CD4-positive, alpha-beta T cell (primary cell): Measurements from ENCODE around the gene PROB1. TPM values are rescaled to one million over a fixed set of nuclear protein-coding genes. Genes with fewer than 3 reads are reported as not detected.

Experiments used
- ATAC-seq: fragments of 200-7000 bp; cut with Tn5 transposase; one replicate; pipeline ENCODE4 v1.10.0; 2022; ENCODE audit warnings: mild to moderate bottlenecking; ENCODE audit not compliant: poor library complexity
- CTCF ChIA-PET: fragments of 350-600 bp; sonication (Branson Sonifier 250); formaldehyde crosslinking; loops from one replicate; lab custom pipeline; 2021; ENCODE audit warnings: antibody characterized with exemption, inconsistent platforms; lab: Charles Lee
- POLR2A ChIA-PET: fragments of 350-600 bp; sonication (Branson Sonifier 250); formaldehyde crosslinking; loops from one replicate; lab custom pipeline; 2021; ENCODE audit warnings: antibody characterized with exemption, inconsistent platforms; lab: Charles Lee
- DNase-seq, 14 experiments: peaks; one replicate each; pipeline ENCODE4 v3.0.0-alpha.2; 2013 to 2020; ENCODE audit warnings: mixed read lengths in 2 of 14
- H3K27ac ChIP-seq, 2 donors: one replicate each; pipeline versions ENCODE4 v1.5.1 to v1.7.0; 2013; ENCODE audit warnings: low read length in 2 of 2, low read depth in 1 of 2, mild to moderate bottlenecking in 1 of 2
- H3K27me3 ChIP-seq, 2 experiments: 1 replicate in 1 of 2; 2 replicates in 1 of 2; pipeline versions ENCODE4 v1.6.1 to v1.7.0; 2013; ENCODE audit warnings: low read length in 2 of 2, control low read depth in 1 of 2, mild to moderate bottlenecking in 1 of 2, moderate library complexity in 1 of 2; ENCODE audit not compliant: insufficient read depth in 2 of 2, control insufficient read depth in 1 of 2
- H3K36me3 ChIP-seq: one replicate; pipeline ENCODE4 v1.6.1; 2013; ENCODE audit warnings: low read length, control low read depth; ENCODE audit not compliant: insufficient read depth
- H3K4me1 ChIP-seq: one replicate; pipeline ENCODE4 v1.6.1; 2013; ENCODE audit warnings: low read length, control low read depth; ENCODE audit not compliant: insufficient read depth
- H3K4me3 ChIP-seq: one replicate; pipeline ENCODE4 v1.5.1; 2013; ENCODE audit warnings: mild to moderate bottlenecking, low read length, moderate library complexity
- H3K9me3 ChIP-seq, 2 experiments: 1 replicate in 1 of 2; 2 replicates in 1 of 2; pipeline versions ENCODE4 v1.6.1 to v1.7.0; 2013; ENCODE audit warnings: low read length in 2 of 2, mild to moderate bottlenecking in 2 of 2, control low read depth in 1 of 2, moderate library complexity in 1 of 2; ENCODE audit not compliant: control insufficient read depth in 1 of 2, insufficient read depth in 1 of 2
- H3K27ac Mint-ChIP-seq: one replicate; pipeline ENCODE4 v1.8.0; 2020; ENCODE audit warnings: mixed read lengths
- H3K27me3 Mint-ChIP-seq: one replicate; pipeline ENCODE4 v1.8.0; 2021; ENCODE audit warnings: mixed read lengths
- H3K36me3 Mint-ChIP-seq: one replicate; pipeline ENCODE4 v1.8.0; 2021; ENCODE audit warnings: low read depth, mixed read lengths
- H3K4me1 Mint-ChIP-seq: one replicate; pipeline ENCODE4 v1.8.0; 2021; ENCODE audit warnings: low read depth, mixed read lengths
- H3K4me3 Mint-ChIP-seq: one replicate; pipeline ENCODE4 v1.8.0; 2020; ENCODE audit warnings: mild to moderate bottlenecking, mixed read lengths
- H3K9me3 Mint-ChIP-seq: one replicate; pipeline ENCODE4 v1.8.0; 2020; ENCODE audit warnings: mixed read lengths
- CTCF ChIP-seq: fragments of 200-600 bp; IDR thresholded peaks from one replicate; pipeline ENCODE4 v1.8.0; 2022; ENCODE audit warnings: antibody characterized with exemption, mild to moderate bottlenecking
- intact Hi-C, 2 experiments: fragments of 100-400 bp; cut with DNase I in 1 of 2; cut with micrococcal nuclease in 1 of 2; formaldehyde crosslinking; loops; one replicate each; pipeline versions ENCODE4 v1.15.1 to v1.9.0; 2023 to 2025; cut with DNase I, micrococcal nuclease
- total RNA-seq, 174 experiments: library from RNA in 2 of 174; stranded (reverse) in 2 of 174; gene quantifications; one replicate each; pipeline ENCODE4 v1.2.3 and lab custom pipeline; 2021 to 2026

PROB1 gene
- total RNA-seq, 2 experiments from 2014 or later = 0.25 to 0.41 TPM

- no peak for ATAC-seq
- peaks cover 5% of the 10 kb centered on the region for H3K36me3 ChIP-seq
- no peak overlapping the region for H3K4me3 ChIP-seq
- peaks cover 31% of the 10 kb centered on the region for H3K4me1 Mint-ChIP-seq
- peaks cover 42% of the 10 kb centered on the region for H3K36me3 Mint-ChIP-seq
- no peak for DNase-seq
- POLR2A ChIA-PET = interaction anchor here (1.9 kb wide), 1 partner anchor 15 kb away, joined by 5 read pairs; the partner anchor contains the start of gene SPATA24
- H3K9me3 Mint-ChIP-seq = no peaks in the 10 kb centered on the region
- peaks cover 19% of the 10 kb centered on the region for H3K4me1 ChIP-seq
- H3K4me3 Mint-ChIP-seq = no peak overlapping the region
- no peak for TF ChIP-seq CTCF
- H3K27ac ChIP-seq = no peak overlapping the region
- no peak overlapping the region for H3K27ac Mint-ChIP-seq
- no peaks in the 10 kb centered on the region for H3K9me3 ChIP-seq
- no peaks in the 10 kb centered on the region for H3K27me3 ChIP-seq
- no peaks in the 10 kb centered on the region for H3K27me3 Mint-ChIP-seq
- intact Hi-C loops = no loop called here
- CTCF ChIA-PET = interaction anchor here (2.0 to 7.2 kb wide), 2 partner anchors 94 to 99 kb away, joined by 5 to 132 read pairs; no protein-coding TSS in a partner anchor
These were observed 23.9 kb upstream of the PROB1 start for GRCh38 chr5:139418793-139419192.

GRCh38 chr5:139417214-139417613, 22.3 kb upstream of the PROB1 start:
- Histone ChIP-seq H3K4me1 (peaks cover 19% of the 10 kb centered on the region), H3K36me3 (peaks cover 5% of the 10 kb centered on the region), H3K9me3 (no peaks in the 10 kb centered on the region), H3K4me3 (no peak overlapping the region), H3K27me3 (no peaks in the 10 kb centered on the region), H3K27ac (no peak overlapping the region)
- ChIA-PET POLR2A (no interaction called here), CTCF (interaction anchor here (1.0 kb wide), 1 partner anchor 103 kb away, joined by 3 read pairs; no protein-coding TSS in a partner anchor)
- H3K4me3 Mint-ChIP-seq = no peak overlapping the region
- no peaks in the 10 kb centered on the region for H3K9me3 Mint-ChIP-seq
- no peak overlapping the region for H3K27ac Mint-ChIP-seq
- no peak for TF ChIP-seq CTCF
- intact Hi-C loops = no loop called here
- DNase-seq = no peak
- H3K36me3 Mint-ChIP-seq = peaks cover 37% of the 10 kb centered on the region
- H3K4me1 Mint-ChIP-seq = peaks cover 25% of the 10 kb centered on the region
- H3K27me3 Mint-ChIP-seq = no peaks in the 10 kb centered on the region
- no peak for ATAC-seq

GRCh38 chr5:139416651-139417050, 21.7 kb upstream of the PROB1 start:
- intact Hi-C loops = no loop called here
- no peak for DNase-seq
- POLR2A ChIA-PET = no interaction called here
- peaks cover 23% of the 10 kb centered on the region for H3K4me1 Mint-ChIP-seq
- ATAC-seq = no peak
- H3K36me3 Mint-ChIP-seq = peaks cover 35% of the 10 kb centered on the region
- no peak overlapping the region for H3K4me3 ChIP-seq
- no peak overlapping the region for H3K27ac Mint-ChIP-seq
- no peak for TF ChIP-seq CTCF
- CTCF ChIA-PET = no interaction called here
- H3K36me3 ChIP-seq = peaks cover 5% of the 10 kb centered on the region
- no peak overlapping the region for H3K4me3 Mint-ChIP-seq
- no peaks in the 10 kb centered on the region for H3K27me3 Mint-ChIP-seq
- H3K4me1 ChIP-seq = peaks cover 19% of the 10 kb centered on the region
- H3K27ac ChIP-seq = no peak overlapping the region
- H3K27me3 ChIP-seq = no peaks in the 10 kb centered on the region
- no peaks in the 10 kb centered on the region for H3K9me3 ChIP-seq
- H3K9me3 Mint-ChIP-seq = no peaks in the 10 kb centered on the region
